GM23338 (cell line): Measurements from ENCODE around the gene VOPP1.

Experiments used
- CREB1 ChIP-seq: fragments of 250-450 bp; sonication (Bioruptor Pico); IDR thresholded peaks from 2 replicates; pipeline ENCODE4 v1.5.0; 2020; ENCODE audit warnings: low read depth, mild to moderate bottlenecking, moderate library complexity
- CTCF ChIP-seq, 2 experiments: fragments of 200-600 bp in 1 of 2; sonication (generic) in 1 of 2; conservative IDR thresholded peaks; 2 replicates each; pipeline versions ENCODE4 v1.5.1 to v1.6.1; 2016 to 2017; ENCODE audit warnings: antibody characterized with exemption in 2 of 2, low read depth in 2 of 2, mild to moderate bottlenecking in 2 of 2, moderate library complexity in 1 of 2
- ETS1 ChIP-seq: IDR thresholded peaks from 2 replicates; pipeline ENCODE4 v1.6.1; 2016; ENCODE audit warnings: antibody characterized with exemption
- EZH2 ChIP-seq: fragments of 200-600 bp; sonication (generic); IDR thresholded peaks from one replicate; pipeline ENCODE4 v1.8.0; 2017; ENCODE audit warnings: antibody characterized with exemption, mild to moderate bottlenecking, low read depth; ENCODE audit not compliant: unreplicated experiment
- EZH2phosphoT487 ChIP-seq: fragments of 200-600 bp; sonication (generic); IDR thresholded peaks from one replicate; pipeline ENCODE4 v1.8.1; 2018; ENCODE audit warnings: antibody characterized with exemption; ENCODE audit not compliant: unreplicated experiment
- JUNB ChIP-seq: IDR thresholded peaks from one replicate; pipeline ENCODE4 v1.6.1; 2016; ENCODE audit warnings: antibody characterized with exemption; ENCODE audit not compliant: unreplicated experiment
- NANOG ChIP-seq: IDR thresholded peaks from 2 replicates; pipeline ENCODE4 v1.6.1; 2016; ENCODE audit warnings: antibody characterized with exemption, borderline replicate concordance
- POLR2AphosphoS5 ChIP-seq: IDR thresholded peaks from 2 replicates; pipeline ENCODE4 v1.6.1; 2016; ENCODE audit warnings: antibody characterized with exemption, low read depth
- REST ChIP-seq: IDR thresholded peaks from one replicate; pipeline ENCODE4 v1.6.1; 2018; ENCODE audit warnings: antibody characterized with exemption; ENCODE audit not compliant: unreplicated experiment
- STAT1 ChIP-seq: IDR thresholded peaks from one replicate; pipeline ENCODE4 v1.6.1; 2016; ENCODE audit warnings: antibody characterized with exemption; ENCODE audit not compliant: unreplicated experiment
- ZNF114 ChIP-seq: fragments of 250-450 bp; sonication (Bioruptor Pico); IDR thresholded peaks from 2 replicates; pipeline ENCODE4 v1.5.0; 2020; ENCODE audit warnings: mild to moderate bottlenecking, moderate library complexity
- ZNF331 ChIP-seq: fragments of 250-450 bp; sonication (Bioruptor Pico); IDR thresholded peaks from 2 replicates; pipeline ENCODE4 v1.5.0; 2020; ENCODE audit warnings: low read depth, mild to moderate bottlenecking, moderate library complexity
- ZNF462 ChIP-seq: fragments of 250-450 bp; sonication (Bioruptor Pico); IDR thresholded peaks from 2 replicates; pipeline ENCODE4 v1.5.0; 2020; ENCODE audit warnings: mild to moderate bottlenecking, moderate library complexity

- no peak for TF ChIP-seq CTCF (conservative IDR thresholded peaks at IDR 0.05; ENCODE audit: low read depth in 2 of 2)
- no peak for TF ChIP-seq POLR2AphosphoS5
- TF ChIP-seq EZH2 = no peak
- TF ChIP-seq EZH2phosphoT487 = no peak
- TF ChIP-seq ZNF331 = no peak
- TF ChIP-seq REST = no peak
- TF ChIP-seq ZNF462 (CRISPR knock-in tag) = no peak
- TF ChIP-seq ZNF114 (CRISPR knock-in tag) = no peak
- no peak for TF ChIP-seq JUNB
- TF ChIP-seq ETS1 = no peak
- no peak for TF ChIP-seq CREB1 (CRISPR knock-in tag)
- no peak for TF ChIP-seq NANOG
- no peak for TF ChIP-seq STAT1
Measured at GRCh38 chr7:55464422-55464821, 107.9 kb downstream of the VOPP1 start.
